Loucy (cell line): ENCODE data around the gene USF2.

ENCODE experiments used
- H2AFZ ChIP-seq: fragments of 200-600 bp; sonication (generic); 2 replicates; pipeline ENCODE4 v1.6.0; 2016; ENCODE audit warnings: antibody characterized with exemption, mild to moderate bottlenecking, low read length, moderate library complexity
- H3F3A ChIP-seq: fragments of 200-600 bp; 2 replicates; pipeline ENCODE4 v1.6.0; 2016; ENCODE audit warnings: antibody characterized with exemption, low read depth, mild to moderate bottlenecking
- H3K27me3 ChIP-seq: fragments of 200-600 bp; sonication (generic); 2 replicates; pipeline ENCODE4 v1.6.1; 2014; ENCODE audit warnings: low read length, mild to moderate bottlenecking; ENCODE audit not compliant: insufficient read depth, poor library complexity, severe bottlenecking
- H3K36me3 ChIP-seq: fragments of 200-600 bp; sonication (generic); 2 replicates; pipeline ENCODE4 v1.6.1; 2016; ENCODE audit warnings: low read length; ENCODE audit not compliant: insufficient read depth
- H3K4me1 ChIP-seq: fragments of 200-600 bp; sonication (generic); 2 replicates; pipeline ENCODE4 v1.5.1; 2014; ENCODE audit warnings: low read length, mild to moderate bottlenecking; ENCODE audit not compliant: insufficient read depth, poor library complexity, severe bottlenecking
- H3K4me2 ChIP-seq: fragments of 200-600 bp; sonication (generic); 2 replicates; pipeline ENCODE4 v1.6.0; 2014; ENCODE audit warnings: antibody characterized with exemption, low read length, low read depth, mild to moderate bottlenecking; ENCODE audit not compliant: poor library complexity, severe bottlenecking
- H3K4me3 ChIP-seq: fragments of 200-600 bp; sonication (generic); 2 replicates; pipeline ENCODE4 v1.5.1; 2014; ENCODE audit warnings: low read length, mild to moderate bottlenecking, mixed read lengths; ENCODE audit not compliant: poor library complexity, severe bottlenecking
- H3K79me2 ChIP-seq: fragments of 200-600 bp; sonication (generic); 2 replicates; pipeline ENCODE4 v1.6.1; 2014; ENCODE audit warnings: low read length; ENCODE audit not compliant: insufficient read depth
- H3K9ac ChIP-seq: fragments of 200-600 bp; sonication (generic); 2 replicates; pipeline ENCODE4 v1.6.0; 2014; ENCODE audit warnings: mild to moderate bottlenecking, low read depth, low read length, moderate library complexity; ENCODE audit not compliant: poor library complexity, severe bottlenecking
- H3K9me2 ChIP-seq: fragments of 200-600 bp; sonication (generic); replicated peaks from 2 replicates; pipeline ENCODE4 v1.6.1; 2016; ENCODE audit warnings: low read depth, low read length, mixed read lengths
- H3K9me3 ChIP-seq: fragments of 200-600 bp; sonication (generic); 2 replicates; pipeline ENCODE4 v1.6.1; 2014; ENCODE audit warnings: mild to moderate bottlenecking, antibody characterized with exemption, low read length, low read depth; ENCODE audit not compliant: insufficient read depth
- H4K20me1 ChIP-seq: fragments of 200-600 bp; sonication (generic); 2 replicates; pipeline ENCODE4 v1.6.0; 2014; ENCODE audit warnings: antibody characterized with exemption, low read length, mild to moderate bottlenecking; ENCODE audit not compliant: insufficient read depth, poor library complexity, severe bottlenecking
- CTCF ChIP-seq: fragments of 200-600 bp; sonication (generic); conservative IDR thresholded peaks from 2 replicates; pipeline ENCODE4 v1.5.1; 2014; ENCODE audit warnings: mild to moderate bottlenecking, antibody characterized with exemption, low read length
- EZH2phosphoT487 ChIP-seq: fragments of 200-600 bp; IDR thresholded peaks from 2 replicates; pipeline ENCODE4 v1.6.1; 2018; ENCODE audit warnings: antibody characterized with exemption, mild to moderate bottlenecking, moderate library complexity, borderline replicate concordance

Gene USF2

GRCh38 chr19:35222373-35223015 is 46.3 kb upstream of the USF2 start:
- Histone ChIP-seq H2AFZ (no peak overlapping the region), H3F3A (no peaks in the 10 kb centered on the region), H3K27me3 (no peaks in the 10 kb centered on the region), H3K9me2 (no peaks in the 10 kb centered on the region), H3K4me3 (no peak overlapping the region), H3K4me1 (no peaks in the 10 kb centered on the region), H3K9me3 (no peaks in the 10 kb centered on the region), H3K36me3 (no peaks in the 10 kb centered on the region), H3K4me2 (no peak overlapping the region), H3K9ac (no peak overlapping the region), H4K20me1 (no peaks in the 10 kb centered on the region), H3K79me2 (no peaks in the 10 kb centered on the region)
- TF ChIP-seq EZH2phosphoT487, result no peak
- TF ChIP-seq CTCF, result no peak

GRCh38 chr19:35223084-35223790 is 45.5 kb upstream of the USF2 start:
- Histone ChIP-seq H4K20me1 (no peaks in the 10 kb centered on the region), H3K9ac (no peak overlapping the region), H3F3A (no peaks in the 10 kb centered on the region), H2AFZ (no peak overlapping the region), H3K4me2 (no peak overlapping the region), H3K9me3 (no peaks in the 10 kb centered on the region), H3K4me3 (no peak overlapping the region), H3K79me2 (no peaks in the 10 kb centered on the region), H3K36me3 (no peaks in the 10 kb centered on the region), H3K27me3 (no peaks in the 10 kb centered on the region), H3K9me2 (no peaks in the 10 kb centered on the region), H3K4me1 (no peaks in the 10 kb centered on the region)
- TF ChIP-seq EZH2phosphoT487 (no peak), CTCF (no peak)

DNA sequence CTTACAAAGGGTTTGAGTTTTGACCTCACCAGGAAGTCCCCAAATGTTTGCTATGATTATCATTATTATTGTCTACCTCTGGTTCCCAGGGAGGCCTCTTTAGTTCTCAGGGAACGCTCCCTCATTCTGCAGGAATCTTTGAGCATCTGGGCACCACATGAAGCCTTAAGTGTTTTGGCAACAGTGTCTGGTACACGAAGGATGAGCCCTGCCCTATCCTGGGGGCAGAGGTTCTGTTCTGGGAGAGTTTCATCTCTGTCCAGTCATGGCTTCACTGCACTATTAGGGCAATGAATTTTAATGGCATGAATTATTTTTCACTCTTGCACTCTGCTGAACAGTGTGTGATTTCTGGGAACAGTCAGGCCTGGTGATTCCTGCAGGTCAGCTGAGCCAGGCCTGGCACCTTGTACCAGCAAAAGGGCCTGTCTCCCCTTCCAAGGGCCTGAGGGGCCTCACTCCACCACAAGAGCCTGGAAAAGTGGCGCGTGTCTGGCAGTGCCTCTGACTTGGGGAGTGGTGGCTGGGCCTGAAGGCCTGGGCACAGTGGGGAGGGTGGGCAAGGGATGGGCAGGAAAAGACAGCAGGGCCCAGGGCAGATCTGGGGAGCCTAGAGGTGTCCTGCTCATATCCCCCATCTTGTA is 44.8 kb upstream of the USF2 start:
- H3K4me3 ChIP-seq, result no peak overlapping the region
- no peak overlapping the region for H3K9ac ChIP-seq
- no peaks in the 10 kb centered on the region for H3K9me3 ChIP-seq
- H2AFZ ChIP-seq, result no peak overlapping the region
- no peaks in the 10 kb centered on the region for H3F3A ChIP-seq
- H4K20me1 ChIP-seq, result no peaks in the 10 kb centered on the region
- no peaks in the 10 kb centered on the region for H3K4me1 ChIP-seq
- no peaks in the 10 kb centered on the region for H3K9me2 ChIP-seq
- H3K36me3 ChIP-seq, result no peaks in the 10 kb centered on the region
- TF ChIP-seq CTCF (no peak), EZH2phosphoT487 (no peak)
- no peaks in the 10 kb centered on the region for H3K79me2 ChIP-seq
- H3K4me2 ChIP-seq, result no peak overlapping the region
- H3K27me3 ChIP-seq, result no peaks in the 10 kb centered on the region
